ENCODE data around the gene SNN. TPM values are rescaled to one million over a fixed set of nuclear protein-coding genes. Genes with fewer than 3 reads are reported as not detected.

Gene SNN
- total RNA-seq, 4 donors from 2014 or later, result 34.6 to 40.3 (median 39.7) TPM

DNA sequence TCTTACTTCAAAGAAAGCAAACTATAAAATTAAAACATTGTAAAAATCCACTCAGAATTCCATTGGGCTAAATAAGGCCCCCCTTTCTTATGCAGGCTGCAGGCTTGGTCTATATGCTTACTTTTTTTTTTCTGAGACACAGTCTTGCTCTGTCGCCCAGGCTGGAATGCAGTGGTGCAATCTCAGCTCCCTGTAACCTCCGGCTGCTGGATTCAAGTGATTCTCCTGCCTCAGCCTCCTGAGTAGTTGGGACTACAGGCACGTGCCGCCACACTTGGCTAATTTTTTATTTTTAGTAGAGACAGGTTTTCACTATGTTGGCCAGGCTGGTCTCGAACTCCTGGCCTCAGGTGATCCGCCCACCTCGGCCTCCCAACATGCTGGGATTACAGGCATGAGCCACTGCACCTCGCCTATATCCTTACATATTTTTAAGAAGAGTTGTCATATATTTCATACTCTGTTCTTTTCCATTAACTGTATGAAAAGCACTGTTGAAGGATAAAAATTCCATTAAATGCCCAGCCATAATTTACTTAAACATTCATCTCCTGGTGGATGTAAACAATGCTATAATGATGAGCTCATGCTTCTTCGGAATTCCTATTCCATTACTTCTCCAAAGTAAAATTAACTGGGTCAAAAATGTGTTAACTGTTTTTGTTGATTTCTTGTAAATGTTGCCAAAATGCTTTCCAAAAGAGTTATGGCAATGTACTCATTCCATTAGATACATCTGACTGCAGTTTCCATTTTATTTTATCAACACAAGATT, 17.8 kb downstream of the SNN start:
- ATAC-seq, result no peak
- WGBS, 2 donors (ENCODE audit: low coverage in 1 of 2), result 25 to 55% methylated on average over 2 to 9 of the region's 9 CpGs
- Histone ChIP-seq H3K4me3 (no peak overlapping the region), H3K4me1 (peaks cover 0 to 78% (median 34%) of the 10 kb centered on the region in 3 donors), H3K36me3 (peaks cover 0 to 64% of the 10 kb centered on the region in 2 donors), H3K27ac (peak overlapping the region in 3 of 4 donors; percentile 45 to 70 (median 60)), H3K9me3 (no peaks in the 10 kb centered on the region), H3K27me3 (no peaks in the 10 kb centered on the region)
- TF ChIP-seq POLR2AphosphoS5 (IDR thresholded peaks at IDR 0.05) (peak; percentile 44), POLR2A (IDR thresholded peaks at IDR 0.05) (no peak)

DNA sequence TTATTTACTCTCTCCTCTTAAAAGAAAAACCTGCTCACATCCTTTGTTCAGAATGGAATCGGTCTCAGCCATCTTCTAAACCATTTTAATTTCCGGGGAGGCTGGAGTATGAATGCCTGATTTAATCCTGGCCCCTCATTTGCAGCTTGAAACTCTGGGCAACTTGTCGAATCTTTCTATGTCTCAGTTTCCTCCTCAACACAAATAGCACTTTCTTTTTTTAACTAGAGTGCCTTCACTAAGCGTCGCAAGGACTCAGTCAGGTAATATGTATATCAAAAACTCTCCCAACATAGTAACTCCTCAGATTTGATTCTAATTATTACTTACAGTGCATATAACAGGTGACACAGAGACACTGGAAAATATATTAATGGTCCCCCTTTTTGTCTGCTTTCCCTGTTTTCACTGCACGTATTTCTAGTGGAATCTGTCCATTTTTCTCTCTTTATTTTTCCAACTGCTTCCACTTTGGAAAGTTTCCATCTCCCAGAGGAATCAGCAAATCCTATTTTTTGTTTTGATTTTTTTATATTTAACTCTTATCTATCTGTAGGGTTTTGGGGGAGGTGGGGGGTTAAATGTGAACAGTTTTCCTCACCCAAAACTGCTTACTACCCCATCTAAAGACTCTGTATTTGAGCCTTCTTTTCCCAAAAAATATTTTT, 18.6 kb downstream of the SNN start:
- Histone ChIP-seq H3K4me1 (peaks cover 0 to 70% (median 34%) of the 10 kb centered on the region in 3 donors), H3K9me3 (no peaks in the 10 kb centered on the region), H3K4me3 (no peak overlapping the region), H3K36me3 (peaks cover 0 to 72% of the 10 kb centered on the region in 2 donors), H3K27ac (peak overlapping the region in 3 of 4 donors; percentile 60 to 70 (median 65)), H3K27me3 (no peaks in the 10 kb centered on the region)
- 28 to 44% methylated on average over 5 to 6 of the region's 6 CpGs for WGBS, 2 donors (ENCODE audit: low coverage in 1 of 2)
- TF ChIP-seq POLR2A (IDR thresholded peaks at IDR 0.05) (no peak), EP300 (IDR thresholded peaks at IDR 0.05) (no peak), POLR2AphosphoS5 (IDR thresholded peaks at IDR 0.05) (no peak)
- TF ChIP-seq, protein P1, sequence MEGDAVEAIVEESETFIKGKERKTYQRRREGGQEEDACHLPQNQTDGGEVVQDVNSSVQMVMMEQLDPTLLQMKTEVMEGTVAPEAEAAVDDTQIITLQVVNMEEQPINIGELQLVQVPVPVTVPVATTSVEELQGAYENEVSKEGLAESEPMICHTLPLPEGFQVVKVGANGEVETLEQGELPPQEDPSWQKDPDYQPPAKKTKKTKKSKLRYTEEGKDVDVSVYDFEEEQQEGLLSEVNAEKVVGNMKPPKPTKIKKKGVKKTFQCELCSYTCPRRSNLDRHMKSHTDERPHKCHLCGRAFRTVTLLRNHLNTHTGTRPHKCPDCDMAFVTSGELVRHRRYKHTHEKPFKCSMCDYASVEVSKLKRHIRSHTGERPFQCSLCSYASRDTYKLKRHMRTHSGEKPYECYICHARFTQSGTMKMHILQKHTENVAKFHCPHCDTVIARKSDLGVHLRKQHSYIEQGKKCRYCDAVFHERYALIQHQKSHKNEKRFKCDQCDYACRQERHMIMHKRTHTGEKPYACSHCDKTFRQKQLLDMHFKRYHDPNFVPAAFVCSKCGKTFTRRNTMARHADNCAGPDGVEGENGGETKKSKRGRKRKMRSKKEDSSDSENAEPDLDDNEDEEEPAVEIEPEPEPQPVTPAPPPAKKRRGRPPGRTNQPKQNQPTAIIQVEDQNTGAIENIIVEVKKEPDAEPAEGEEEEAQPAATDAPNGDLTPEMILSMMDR (IDR thresholded peaks at IDR 0.05), result no peak
- no peak for ATAC-seq

- ATAC-seq, result no peak
- H3K36me3 ChIP-seq, result peaks cover 0 to 72% of the 10 kb centered on the region in 2 donors
- no peak overlapping the region for H3K4me3 ChIP-seq
- H3K9me3 ChIP-seq, result no peaks in the 10 kb centered on the region
- no peak for TF ChIP-seq EP300 (IDR thresholded peaks at IDR 0.05)
- no peak for TF ChIP-seq POLR2A (IDR thresholded peaks at IDR 0.05)
- TF ChIP-seq, protein P1 (IDR thresholded peaks at IDR 0.05), result no peak
- TF ChIP-seq POLR2AphosphoS5 (IDR thresholded peaks at IDR 0.05), result no peak
- H3K4me1 ChIP-seq, result peaks cover 0 to 60% (median 26%) of the 10 kb centered on the region in 3 donors
- H3K27me3 ChIP-seq, result no peaks in the 10 kb centered on the region
- H3K27ac ChIP-seq, result peak overlapping the region in 3 of 4 donors; percentile 60 to 70 (median 65)
- WGBS, 2 donors (ENCODE audit: low coverage in 1 of 2), result 82 to 86% methylated on average over 9 to 12 of the region's 13 CpGs
Measured at GRCh38 chr16:11687601-11688519, 19.6 kb downstream of the SNN start.

GRCh38 chr16:11688520-11688886, 20.2 kb downstream of the SNN start:
- Histone ChIP-seq H3K36me3 (peaks cover 0 to 71% of the 10 kb centered on the region in 2 donors), H3K4me3 (no peak overlapping the region), H3K27me3 (no peaks in the 10 kb centered on the region), H3K9me3 (no peaks in the 10 kb centered on the region), H3K27ac (peak overlapping the region in 3 of 4 donors; percentile 60 to 70 (median 65)), H3K4me1 (peaks cover 0 to 54% (median 24%) of the 10 kb centered on the region in 3 donors)
- WGBS, 2 donors (ENCODE audit: low coverage in 1 of 2), result 23 to 33% methylated on average over 1 of the region's 1 CpG
- no peak for ATAC-seq
- TF ChIP-seq POLR2A (IDR thresholded peaks at IDR 0.05) (no peak), EP300 (IDR thresholded peaks at IDR 0.05) (no peak), POLR2AphosphoS5 (IDR thresholded peaks at IDR 0.05) (no peak)
- TF ChIP-seq, protein P1 (IDR thresholded peaks at IDR 0.05), result no peak

Measured in gastroesophageal sphincter (tissue), 4 donors.